ENCODE data around the gene UBQLN3.

UBQLN3 gene

DNA sequence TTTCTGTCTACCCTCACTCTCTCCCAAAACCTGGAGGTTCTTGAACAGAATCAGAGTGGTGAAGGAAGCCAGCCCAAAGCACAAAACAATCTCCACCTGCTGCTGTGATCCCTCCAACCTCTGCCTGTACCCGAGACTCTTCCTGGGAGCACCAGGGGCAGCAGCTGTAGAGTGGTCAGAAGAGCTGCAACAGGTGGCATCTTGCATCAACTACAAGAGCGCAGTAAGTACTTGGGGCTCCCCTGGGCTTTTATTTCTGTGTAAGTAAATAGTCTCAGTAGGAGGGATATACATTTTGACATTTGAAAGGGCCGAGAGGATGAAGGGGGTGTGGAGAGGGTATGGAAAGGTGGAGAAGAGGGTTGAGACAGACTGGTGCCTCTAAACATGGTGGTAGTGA is 15.0 kb upstream of the UBQLN3 start:
- H3K4me3 ChIP-seq (ENCODE audit: low read length) = no peak overlapping the region
- TF ChIP-seq, protein P1, sequence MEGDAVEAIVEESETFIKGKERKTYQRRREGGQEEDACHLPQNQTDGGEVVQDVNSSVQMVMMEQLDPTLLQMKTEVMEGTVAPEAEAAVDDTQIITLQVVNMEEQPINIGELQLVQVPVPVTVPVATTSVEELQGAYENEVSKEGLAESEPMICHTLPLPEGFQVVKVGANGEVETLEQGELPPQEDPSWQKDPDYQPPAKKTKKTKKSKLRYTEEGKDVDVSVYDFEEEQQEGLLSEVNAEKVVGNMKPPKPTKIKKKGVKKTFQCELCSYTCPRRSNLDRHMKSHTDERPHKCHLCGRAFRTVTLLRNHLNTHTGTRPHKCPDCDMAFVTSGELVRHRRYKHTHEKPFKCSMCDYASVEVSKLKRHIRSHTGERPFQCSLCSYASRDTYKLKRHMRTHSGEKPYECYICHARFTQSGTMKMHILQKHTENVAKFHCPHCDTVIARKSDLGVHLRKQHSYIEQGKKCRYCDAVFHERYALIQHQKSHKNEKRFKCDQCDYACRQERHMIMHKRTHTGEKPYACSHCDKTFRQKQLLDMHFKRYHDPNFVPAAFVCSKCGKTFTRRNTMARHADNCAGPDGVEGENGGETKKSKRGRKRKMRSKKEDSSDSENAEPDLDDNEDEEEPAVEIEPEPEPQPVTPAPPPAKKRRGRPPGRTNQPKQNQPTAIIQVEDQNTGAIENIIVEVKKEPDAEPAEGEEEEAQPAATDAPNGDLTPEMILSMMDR (conservative IDR thresholded peaks at IDR 0.05; ENCODE audit: low read length) = no peak
- no peak for DNase-seq (ENCODE audit: low read depth)

DNA sequence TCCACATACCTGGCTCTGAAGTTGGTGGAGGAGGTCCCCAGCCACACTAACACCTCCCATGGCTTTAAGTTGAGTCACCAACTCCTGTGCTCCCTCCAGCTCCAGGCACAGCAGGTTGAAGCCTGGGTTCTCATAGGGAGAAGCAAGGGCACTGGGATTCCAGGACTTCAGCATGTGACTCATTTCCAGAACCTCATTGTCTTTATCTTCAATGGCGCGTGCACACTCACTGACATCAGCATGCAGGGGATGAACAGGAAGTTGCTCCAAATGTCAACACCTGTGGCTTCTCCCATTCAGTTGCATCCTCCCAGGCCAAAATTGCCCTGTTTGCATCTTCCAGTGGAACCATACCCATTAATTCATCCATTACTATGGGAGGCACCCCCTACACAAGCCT is 12.6 kb upstream of the UBQLN3 start:
- no peak overlapping the region for H3K4me3 ChIP-seq (ENCODE audit: low read length)
- no peak for DNase-seq (ENCODE audit: low read depth)
- TF ChIP-seq, protein P1 (conservative IDR thresholded peaks at IDR 0.05; ENCODE audit: low read length) = no peak

DNA sequence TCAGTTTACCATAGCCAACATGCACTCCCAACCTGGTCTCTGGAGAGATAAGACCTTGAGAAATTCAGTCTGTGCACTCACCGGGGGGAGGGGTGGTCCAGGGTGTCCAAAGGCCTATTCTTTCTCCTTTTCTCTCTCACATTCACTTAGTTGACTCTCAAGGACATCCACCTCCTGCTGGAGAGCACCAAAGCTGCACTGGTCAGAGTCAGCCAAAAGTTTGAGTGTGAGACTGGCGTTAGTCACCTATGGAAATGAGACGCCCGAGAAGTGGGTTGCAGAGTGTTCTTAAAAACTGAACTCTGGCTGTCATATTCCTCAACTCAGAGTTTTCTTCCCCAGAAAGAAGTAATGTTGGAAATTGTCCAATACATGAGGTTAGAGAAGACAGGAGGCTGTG is 11.8 kb upstream of the UBQLN3 start:
- H3K4me3 ChIP-seq (ENCODE audit: low read length) = no peak overlapping the region
- DNase-seq (ENCODE audit: low read depth) = no peak
- TF ChIP-seq, protein P1 (conservative IDR thresholded peaks at IDR 0.05; ENCODE audit: low read length) = no peak

DNA sequence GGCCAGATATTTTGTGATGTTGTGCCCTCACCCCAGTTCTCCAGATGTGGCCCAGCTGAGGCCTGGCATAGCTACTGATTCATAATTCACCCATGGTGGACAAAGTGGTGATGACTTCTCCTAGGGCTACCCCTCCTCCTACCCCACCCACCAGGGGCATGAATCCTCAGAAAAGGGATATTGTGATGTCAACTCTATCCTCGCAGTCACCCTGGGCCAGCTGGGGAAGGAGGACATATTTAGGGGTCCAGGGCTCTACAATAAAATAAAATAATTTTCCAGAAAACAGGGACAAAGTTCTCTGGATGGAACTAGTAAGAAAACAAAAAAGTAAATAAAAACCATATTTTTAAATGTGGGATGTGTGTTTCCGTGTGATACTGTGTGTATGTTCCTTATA is 6.8 kb upstream of the UBQLN3 start, which contains the start of gene UBQLNL:
Gene UBQLNL (minus strand): TSS at position 101 of the 400 bp plus-strand sequence. CDS start 258 bp downstream, outside the sequence.
- TF ChIP-seq, protein P1 (conservative IDR thresholded peaks at IDR 0.05; ENCODE audit: low read length) = no peak
- H3K4me3 ChIP-seq (ENCODE audit: low read length) = no peak within 1 kb of the TSS
- no peak for DNase-seq (ENCODE audit: low read depth)

DNA sequence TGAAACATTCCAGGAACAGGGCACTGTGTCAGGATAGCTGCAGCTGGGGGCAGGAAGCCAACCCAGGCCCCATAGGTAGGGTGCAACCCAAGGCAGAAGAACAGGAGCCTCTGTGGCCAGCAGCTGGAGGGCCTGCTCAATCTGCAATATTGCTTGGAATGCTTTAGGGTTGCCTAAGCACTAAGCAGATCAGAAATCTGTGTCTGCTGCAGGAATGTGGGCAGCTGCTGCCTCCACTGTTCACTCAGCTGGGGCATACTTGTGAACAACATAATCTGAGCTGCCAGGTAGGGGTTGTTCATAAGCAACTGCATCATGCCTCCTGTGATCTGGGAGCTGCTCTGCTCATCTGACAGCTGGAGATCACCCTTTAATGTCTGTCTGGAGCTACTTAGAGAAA is 5.1 kb upstream of the UBQLN3 start:
- no peak overlapping the region for H3K4me3 ChIP-seq (ENCODE audit: low read length)
- no peak for DNase-seq (ENCODE audit: low read depth)
- TF ChIP-seq, protein P1 (conservative IDR thresholded peaks at IDR 0.05; ENCODE audit: low read length) = no peak

DNA sequence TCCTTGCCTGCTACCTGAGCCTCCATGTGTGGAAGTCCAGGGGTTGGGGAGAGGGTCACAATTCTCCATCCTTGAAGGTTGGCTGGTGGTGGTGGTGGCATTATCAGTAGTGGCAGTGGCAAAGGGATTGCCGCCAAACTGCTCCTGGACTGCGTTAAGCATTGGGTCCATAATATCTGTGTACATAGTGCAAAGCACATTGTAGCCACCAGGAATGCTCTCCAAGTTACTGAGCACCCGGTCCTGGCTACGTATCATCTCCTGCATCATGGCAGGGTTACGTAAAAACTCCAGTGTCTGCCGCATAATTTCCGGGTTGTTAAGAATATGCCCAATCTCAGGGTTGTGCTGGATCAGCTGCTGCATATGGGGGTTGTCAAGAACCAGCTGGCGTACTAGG is 1.2 kb downstream of the UBQLN3 start:
- H3K4me3 ChIP-seq (ENCODE audit: low read length) = no peak overlapping the region
- DNase-seq (ENCODE audit: low read depth) = no peak
- TF ChIP-seq, protein P1 (conservative IDR thresholded peaks at IDR 0.05; ENCODE audit: low read length) = no peak

DNA sequence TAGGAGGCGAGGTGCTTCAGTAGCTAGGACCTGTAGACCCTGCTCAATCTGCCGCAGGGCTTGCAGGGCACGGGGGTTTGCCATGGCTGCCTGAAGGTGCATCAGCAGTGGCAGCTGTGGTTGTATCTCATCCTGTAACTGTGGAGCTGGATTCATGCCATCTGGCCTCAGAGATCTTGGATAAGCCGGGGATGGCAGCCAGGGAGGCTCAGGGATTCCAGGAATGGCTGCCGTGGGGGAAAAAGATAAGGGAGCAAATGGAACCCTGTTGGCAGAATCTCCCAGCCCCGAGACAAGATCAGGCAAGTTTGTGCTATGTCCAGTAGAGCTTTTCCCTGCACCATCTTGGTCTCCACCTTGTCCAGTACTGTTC is 1.8 kb downstream of the UBQLN3 start:
- TF ChIP-seq, protein P1 (conservative IDR thresholded peaks at IDR 0.05; ENCODE audit: low read length) = no peak
- DNase-seq (ENCODE audit: low read depth) = no peak
- H3K4me3 ChIP-seq (ENCODE audit: low read length) = no peak overlapping the region

Measured in AG10803 (cell line).